T-helper 9 cell (primary cell): ENCODE data around the gene KIAA1210.
"Not testable (repeated sequence)": the region's sequence is repeated elsewhere in the genome, so short reads cannot be mapped to it uniquely, and the experiment has no call there.

ENCODE experiments used
- DNase-seq: peaks from one replicate; pipeline ENCODE4 v3.0.0-alpha.2; 2020

Gene KIAA1210

DNA sequence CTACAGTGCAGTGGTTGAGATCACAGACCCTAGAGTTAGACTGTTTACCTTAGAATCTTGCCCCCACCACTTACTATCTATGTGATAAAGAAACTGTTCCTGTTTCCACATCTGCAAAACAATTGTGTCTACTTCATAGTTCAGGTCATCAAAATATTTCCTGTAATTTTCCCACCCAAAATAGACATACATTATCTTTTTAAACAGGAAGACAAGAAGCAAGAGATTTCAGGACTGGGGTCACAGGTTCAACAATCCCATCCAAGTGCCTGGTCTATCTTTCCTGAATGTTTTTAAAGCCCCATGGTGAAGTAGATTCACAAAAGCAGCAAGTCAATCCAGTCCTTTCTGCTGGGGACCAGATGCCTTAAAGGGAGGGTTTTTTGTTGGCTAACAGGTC lies 96.6 kb downstream of the KIAA1210 start:
- DNase-seq = no peak

- not testable (repeated sequence) for DNase-seq
Observed at GRCh38 chrX:119029656-119030055, 98.0 kb downstream of the KIAA1210 start.

DNA sequence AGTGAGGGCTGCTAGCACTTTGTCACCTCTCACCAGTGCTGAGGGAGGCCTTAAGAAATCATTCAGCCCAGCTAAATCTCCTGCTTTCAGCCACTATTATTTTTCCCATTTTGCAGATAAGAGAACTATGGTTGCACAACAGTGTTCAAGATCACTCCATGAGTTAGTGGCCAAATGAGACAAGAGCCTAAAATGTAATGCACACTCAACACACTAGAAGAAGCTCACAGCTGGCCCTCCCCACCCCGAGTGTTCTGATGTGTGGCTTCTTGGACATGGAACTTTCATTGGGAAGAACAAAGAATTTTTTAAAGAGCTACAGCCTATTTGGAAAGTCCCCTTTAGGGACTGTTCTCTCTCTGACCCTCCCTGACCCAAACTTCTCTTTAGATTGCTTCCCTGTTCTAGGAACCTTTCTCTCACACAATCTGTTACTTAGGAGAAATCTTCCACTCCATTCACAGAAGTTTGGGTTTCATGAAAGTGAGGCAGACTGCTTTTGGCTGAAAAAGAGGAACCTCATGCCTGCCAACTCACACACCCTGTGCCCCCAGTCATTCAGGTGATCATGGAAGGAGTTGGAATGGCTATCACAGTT lies 98.8 kb downstream of the KIAA1210 start:
- DNase-seq = no peak
